SK-N-SH (cell line): ENCODE data around the gene AIF1L.

ENCODE experiments used
- CHD2 ChIP-seq: fragments of 150-350 bp; IDR thresholded peaks from 2 replicates; pipeline ENCODE4 v1.6.1; 2018; ENCODE audit warnings: low read length; ENCODE audit not compliant: partially characterized antibody
- EP300 ChIP-seq, 2 experiments: IDR thresholded peaks; 2 replicates each; pipeline versions ENCODE4 v1.4.0 to v1.6.1; 2012; ENCODE audit warnings: borderline replicate concordance in 1 of 2, low read depth in 1 of 2, low read length in 1 of 2
- MXI1 ChIP-seq: IDR thresholded peaks from 2 replicates; pipeline ENCODE4 v1.6.1; 2012; ENCODE audit warnings: mild to moderate bottlenecking, low read depth, low read length, improper control_type of control experiment
- NRF1 ChIP-seq: IDR thresholded peaks from 2 replicates; pipeline ENCODE4 v1.6.1; 2012; ENCODE audit warnings: low read depth, mild to moderate bottlenecking, low read length
- SMC3 ChIP-seq: IDR thresholded peaks from 2 replicates; pipeline ENCODE4 v1.6.1; 2012; ENCODE audit warnings: low read depth, low read length, improper control_type of control experiment
- TAF1 ChIP-seq: IDR thresholded peaks from 2 replicates; pipeline ENCODE4 v1.6.1; 2012; ENCODE audit warnings: low read depth, mild to moderate bottlenecking, low read length, moderate library complexity, borderline replicate concordance
- TF ChIP-seq, protein P1 (sequence below): fragments of 200-600 bp; sonication (generic); IDR thresholded peaks from 2 replicates; pipeline ENCODE4 v1.6.1; 2017; ENCODE audit warnings: antibody characterized with exemption, mild to moderate bottlenecking, moderate library complexity

DNA sequence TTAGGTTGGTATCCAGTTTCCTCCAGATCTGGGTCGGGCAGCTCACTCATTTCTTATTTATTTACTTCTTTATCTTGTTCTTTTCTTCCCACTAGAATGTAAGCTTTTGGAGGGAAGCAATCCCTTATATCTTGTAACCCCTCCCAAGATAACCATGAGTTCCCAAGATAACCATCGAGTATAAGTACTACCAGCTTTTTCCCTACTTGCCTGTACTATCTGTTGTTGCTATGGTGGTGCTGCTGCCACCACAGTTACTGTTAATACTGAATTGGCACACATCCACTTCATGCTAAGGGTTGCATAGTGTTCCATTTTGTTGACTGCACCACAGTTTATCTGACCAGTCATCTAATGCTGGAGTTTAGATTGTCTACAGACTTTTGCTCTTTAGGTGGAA lies 48.9 kb downstream of the AIF1L start:
- TF ChIP-seq NRF1 (no peak), CHD2 (no peak), MXI1 (no peak), EP300 (IDR thresholded peaks at IDR 0.05; ENCODE audit: borderline replicate concordance in 1 of 2, low read depth in 1 of 2, low read length in 1 of 2) (no peak), TAF1 (no peak), SMC3 (no peak)
- TF ChIP-seq, protein P1, sequence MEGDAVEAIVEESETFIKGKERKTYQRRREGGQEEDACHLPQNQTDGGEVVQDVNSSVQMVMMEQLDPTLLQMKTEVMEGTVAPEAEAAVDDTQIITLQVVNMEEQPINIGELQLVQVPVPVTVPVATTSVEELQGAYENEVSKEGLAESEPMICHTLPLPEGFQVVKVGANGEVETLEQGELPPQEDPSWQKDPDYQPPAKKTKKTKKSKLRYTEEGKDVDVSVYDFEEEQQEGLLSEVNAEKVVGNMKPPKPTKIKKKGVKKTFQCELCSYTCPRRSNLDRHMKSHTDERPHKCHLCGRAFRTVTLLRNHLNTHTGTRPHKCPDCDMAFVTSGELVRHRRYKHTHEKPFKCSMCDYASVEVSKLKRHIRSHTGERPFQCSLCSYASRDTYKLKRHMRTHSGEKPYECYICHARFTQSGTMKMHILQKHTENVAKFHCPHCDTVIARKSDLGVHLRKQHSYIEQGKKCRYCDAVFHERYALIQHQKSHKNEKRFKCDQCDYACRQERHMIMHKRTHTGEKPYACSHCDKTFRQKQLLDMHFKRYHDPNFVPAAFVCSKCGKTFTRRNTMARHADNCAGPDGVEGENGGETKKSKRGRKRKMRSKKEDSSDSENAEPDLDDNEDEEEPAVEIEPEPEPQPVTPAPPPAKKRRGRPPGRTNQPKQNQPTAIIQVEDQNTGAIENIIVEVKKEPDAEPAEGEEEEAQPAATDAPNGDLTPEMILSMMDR, result no peak
